Epithelial cell of esophagus (primary cell): ENCODE data around the gene JUN.
"Not testable (repeated sequence)": the region's sequence is repeated elsewhere in the genome, so short reads cannot be mapped to it uniquely, and the experiment has no call there.

ENCODE experiments used
- DNase-seq: peaks from one replicate; pipeline ENCODE4 v3.0.0; 2010; ENCODE audit warnings: low read depth
- H3K4me3 ChIP-seq: 2 replicates; pipeline ENCODE4 v1.5.1; 2011; ENCODE audit warnings: mild to moderate bottlenecking, low read length, control low read depth
- TF ChIP-seq, protein P1 (sequence below): IDR thresholded peaks from 2 replicates; pipeline ENCODE4 v1.5.1; 2011; ENCODE audit warnings: low read depth, mild to moderate bottlenecking, low read length, control low read depth, inconsistent platforms; ENCODE audit not compliant: insufficient read depth; ENCODE audit errors: missing control alignments

JUN gene

DNA sequence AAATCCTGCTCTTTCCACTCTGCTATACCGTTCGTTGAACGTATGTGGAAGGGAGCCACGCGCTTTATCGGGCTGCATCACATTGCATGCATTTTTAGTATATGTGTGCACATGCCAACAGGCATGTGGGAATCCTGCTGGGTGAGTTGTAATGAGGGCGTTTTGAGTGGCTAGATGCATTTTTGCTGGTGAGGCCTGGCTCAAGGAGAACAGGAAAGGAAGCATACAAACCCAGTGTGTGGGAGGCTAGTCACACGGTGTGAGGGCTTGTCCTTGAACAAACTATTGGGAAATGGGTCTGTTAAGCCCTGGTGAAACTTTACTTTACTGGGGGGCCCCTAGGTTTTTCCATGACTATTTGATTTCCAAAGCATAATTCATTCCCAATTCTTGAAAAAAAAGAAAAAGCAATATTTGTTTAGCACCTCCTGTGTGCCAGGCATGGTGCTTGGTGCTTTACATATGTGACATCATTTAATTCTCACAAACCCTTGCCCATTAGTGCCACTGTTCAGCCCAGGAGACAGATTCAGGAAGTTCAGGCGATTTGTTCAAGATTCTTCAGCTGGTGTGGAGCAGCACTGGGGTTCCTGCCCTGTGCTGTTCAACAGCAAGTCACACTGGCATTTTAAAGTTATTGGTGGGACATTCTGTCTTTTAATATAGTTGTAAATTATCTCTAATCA is 25.6 kb upstream of the JUN start:
- TF ChIP-seq, protein P1, sequence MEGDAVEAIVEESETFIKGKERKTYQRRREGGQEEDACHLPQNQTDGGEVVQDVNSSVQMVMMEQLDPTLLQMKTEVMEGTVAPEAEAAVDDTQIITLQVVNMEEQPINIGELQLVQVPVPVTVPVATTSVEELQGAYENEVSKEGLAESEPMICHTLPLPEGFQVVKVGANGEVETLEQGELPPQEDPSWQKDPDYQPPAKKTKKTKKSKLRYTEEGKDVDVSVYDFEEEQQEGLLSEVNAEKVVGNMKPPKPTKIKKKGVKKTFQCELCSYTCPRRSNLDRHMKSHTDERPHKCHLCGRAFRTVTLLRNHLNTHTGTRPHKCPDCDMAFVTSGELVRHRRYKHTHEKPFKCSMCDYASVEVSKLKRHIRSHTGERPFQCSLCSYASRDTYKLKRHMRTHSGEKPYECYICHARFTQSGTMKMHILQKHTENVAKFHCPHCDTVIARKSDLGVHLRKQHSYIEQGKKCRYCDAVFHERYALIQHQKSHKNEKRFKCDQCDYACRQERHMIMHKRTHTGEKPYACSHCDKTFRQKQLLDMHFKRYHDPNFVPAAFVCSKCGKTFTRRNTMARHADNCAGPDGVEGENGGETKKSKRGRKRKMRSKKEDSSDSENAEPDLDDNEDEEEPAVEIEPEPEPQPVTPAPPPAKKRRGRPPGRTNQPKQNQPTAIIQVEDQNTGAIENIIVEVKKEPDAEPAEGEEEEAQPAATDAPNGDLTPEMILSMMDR, result no peak
- peak; percentile 94 for DNase-seq
- no peak overlapping the region for H3K4me3 ChIP-seq

DNA sequence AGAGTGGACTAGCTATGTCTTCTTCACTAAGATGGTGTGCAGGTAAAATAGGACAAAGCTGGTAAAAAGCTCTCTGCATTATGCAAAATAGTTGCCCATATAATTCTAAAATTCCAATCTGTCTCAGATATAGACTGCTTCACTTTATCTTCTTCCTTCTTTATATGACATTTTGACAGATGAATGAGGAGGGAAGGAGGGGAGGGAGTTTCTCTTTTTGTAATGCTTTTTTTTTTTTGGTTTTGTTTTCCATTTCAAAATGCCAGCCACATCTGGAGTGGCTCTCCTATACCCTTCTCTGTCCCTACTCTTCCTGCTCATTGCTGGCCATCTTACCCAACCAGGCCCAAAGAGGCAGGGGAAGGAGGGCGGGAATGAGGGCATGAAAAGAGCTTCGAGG is 24.2 kb upstream of the JUN start:
- TF ChIP-seq, protein P1, result no peak
- H3K4me3 ChIP-seq, result no peak overlapping the region

DNA sequence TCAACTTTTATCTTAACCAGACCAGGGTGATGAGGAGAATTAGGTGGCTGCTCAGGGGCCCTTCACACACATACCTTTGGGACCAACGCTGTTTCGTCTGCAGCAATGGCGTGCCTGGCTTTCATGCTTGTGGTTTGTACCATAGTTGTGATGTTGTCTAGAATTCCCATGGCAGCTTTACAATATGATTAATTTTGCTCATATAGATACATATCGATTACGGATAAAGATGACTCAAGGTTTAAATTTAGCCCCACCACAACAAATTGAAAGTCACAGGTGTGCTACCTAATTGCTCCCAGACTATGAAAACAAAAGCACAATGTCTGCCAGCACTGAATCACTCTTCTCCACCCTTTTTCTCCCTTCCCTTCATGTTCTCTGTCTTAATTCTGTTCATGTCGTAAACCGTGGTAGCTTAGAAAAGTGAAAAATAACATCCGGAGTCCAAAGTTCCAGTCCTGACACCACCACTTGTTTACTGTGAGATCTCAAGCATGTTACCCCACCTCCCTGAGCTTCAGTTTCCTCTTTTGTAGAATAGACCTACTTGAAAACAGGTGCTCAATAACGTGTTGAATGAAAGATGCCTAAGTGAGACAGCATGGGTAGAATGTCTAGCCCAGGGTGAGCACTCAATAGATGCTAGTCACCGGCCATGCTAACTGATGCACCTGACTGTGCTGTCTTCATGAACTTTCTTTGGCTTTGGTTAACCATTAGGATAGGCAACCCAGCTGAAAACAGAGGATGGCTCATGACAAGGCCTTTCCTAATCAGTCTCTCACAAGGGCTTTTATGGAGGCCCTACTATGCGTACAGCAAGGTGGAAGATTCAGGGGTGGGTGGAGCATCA is 22.1 kb upstream of the JUN start:
- TF ChIP-seq, protein P1, result no peak
- DNase-seq, result no peak

More for the DNA sequence above, 24.2 kb upstream of the JUN start:
- DNase-seq, result no peak

DNA sequence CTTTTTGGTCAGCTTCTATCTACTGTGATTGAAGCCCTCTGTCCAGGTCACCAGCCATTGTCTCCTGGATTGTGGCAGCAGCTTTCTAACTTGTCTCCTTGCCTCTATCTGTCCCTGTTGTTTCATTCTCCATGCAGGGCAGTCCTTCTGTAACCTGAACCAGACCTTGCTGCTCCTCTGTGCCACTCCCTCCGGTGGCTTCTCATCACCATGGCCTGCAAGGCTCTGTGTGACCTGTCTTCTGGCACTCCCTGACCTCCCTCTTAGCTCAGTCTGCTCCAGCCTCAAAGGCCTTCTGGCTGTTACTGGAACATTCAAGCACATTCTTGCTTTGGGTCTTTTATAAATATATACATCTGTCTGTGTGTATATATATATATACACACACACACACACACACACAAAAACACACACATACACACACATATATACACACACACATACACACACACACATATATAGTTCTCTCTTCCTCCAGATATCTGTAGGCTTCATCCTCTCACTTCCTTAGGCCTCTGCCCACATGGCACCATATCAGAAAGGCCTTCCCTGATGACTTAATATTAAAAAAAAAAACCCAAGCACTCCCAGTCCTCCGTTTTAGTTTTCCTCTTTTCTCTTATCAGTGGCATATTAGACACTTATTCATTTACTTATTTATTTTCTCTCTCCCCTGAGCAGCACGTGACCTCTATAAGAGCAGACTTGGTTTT is 21.2 kb upstream of the JUN start:
- no peak for DNase-seq
- TF ChIP-seq, protein P1, result no peak
- H3K4me3 ChIP-seq, result no peak overlapping the region

More for the DNA sequence above, 22.1 kb upstream of the JUN start:
- no peak overlapping the region for H3K4me3 ChIP-seq

DNA sequence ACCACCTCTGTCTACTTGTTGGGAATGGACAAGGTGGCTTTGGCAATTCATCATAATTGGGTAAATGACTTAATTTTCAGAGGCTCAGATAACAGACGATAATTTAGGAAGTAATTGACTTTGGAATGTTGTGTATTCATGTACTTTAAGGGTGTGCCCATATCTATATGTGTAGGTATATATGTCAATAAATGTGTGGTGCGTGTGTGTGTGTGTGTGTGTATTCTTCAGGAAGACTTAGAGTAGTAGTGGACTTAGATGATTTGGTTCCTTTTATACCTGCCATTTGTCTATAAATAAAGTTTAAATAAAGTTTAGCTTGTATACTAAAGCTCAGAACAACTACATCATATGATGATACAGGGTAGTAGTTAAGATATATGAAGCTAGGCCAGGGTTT is 20.0 kb upstream of the JUN start:
- no peak overlapping the region for H3K4me3 ChIP-seq

DNA sequence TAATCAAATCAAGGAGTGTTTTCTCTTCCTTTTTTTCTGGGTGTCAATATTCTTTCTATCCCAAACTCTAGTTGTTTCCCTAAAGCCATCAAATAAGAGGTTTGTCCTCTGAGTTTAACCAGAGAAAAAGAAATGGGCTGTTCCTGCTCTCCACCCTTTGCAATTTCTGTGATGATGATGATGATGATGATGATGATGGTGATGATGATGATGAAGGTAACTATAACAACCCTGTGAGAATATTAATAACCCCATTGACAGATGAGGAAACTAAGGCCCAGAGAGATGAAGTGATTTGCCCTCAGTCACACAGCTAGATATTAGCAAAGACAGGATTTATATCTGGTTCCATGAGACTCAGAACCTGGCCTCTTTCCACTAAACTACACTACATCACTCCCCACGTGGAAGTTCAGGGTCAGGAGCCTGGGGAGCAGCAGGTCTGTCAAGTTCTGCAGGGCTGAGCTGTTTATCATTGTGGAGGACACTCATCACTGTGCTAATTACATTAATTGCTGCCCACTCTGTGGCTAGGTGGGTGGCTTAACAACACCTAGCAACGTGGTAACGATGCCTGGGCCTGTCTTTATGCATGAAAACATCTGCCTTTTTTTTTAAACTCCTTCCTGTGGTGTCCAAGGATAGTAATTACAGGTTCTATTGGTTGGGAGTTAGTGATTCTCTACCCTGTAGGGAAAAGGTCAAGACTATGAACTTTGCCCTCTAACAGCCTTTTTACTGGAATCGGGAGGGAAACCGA is 19.0 kb upstream of the JUN start:
- TF ChIP-seq, protein P1, result no peak
- DNase-seq, result peak; percentile 84
- H3K4me3 ChIP-seq, result no peak overlapping the region

More for the DNA sequence above, 20.0 kb upstream of the JUN start:
- TF ChIP-seq, protein P1, result no peak
- no peak for DNase-seq

DNA sequence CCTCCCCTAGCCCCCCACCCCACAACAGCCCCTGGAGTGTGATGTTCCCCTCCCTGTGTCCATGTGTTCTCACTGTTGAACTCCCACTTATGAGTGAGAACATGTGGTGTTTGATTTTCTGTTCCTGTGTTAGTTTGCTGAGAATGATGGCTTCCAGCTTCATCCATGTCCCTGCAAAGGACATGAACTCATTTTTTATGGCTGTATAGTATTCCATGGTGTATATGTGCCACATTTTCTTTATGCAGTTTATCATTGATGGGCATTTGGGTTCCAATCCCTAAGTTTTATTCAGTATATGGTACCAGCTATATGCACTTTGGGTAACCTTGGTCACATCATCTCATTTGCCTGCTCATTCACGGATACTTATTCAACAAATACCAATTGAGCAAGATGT is 17.4 kb upstream of the JUN start:
- H3K4me3 ChIP-seq, DNase-seq: not testable (repeated sequence)
